H1 (cell line): ENCODE measurements around the gene GPER1. TPM values are rescaled to one million over a fixed set of nuclear protein-coding genes. Genes with fewer than 3 reads are reported as not detected.

Experiments
- CTCF ChIA-PET: fragments of 300-600 bp; sonication (Branson Sonifier 250); formaldehyde crosslinking; loops from one replicate; lab custom pipeline; 2021; ENCODE audit not compliant: partially characterized antibody; lab: Charles Lee
- POLR2A ChIA-PET: fragments of 300-600 bp; sonication (Branson Sonifier 250); formaldehyde crosslinking; loops from one replicate; lab custom pipeline; 2021; ENCODE audit warnings: inconsistent platforms; ENCODE audit not compliant: partially characterized antibody; lab: Charles Lee
- DNase-seq, 2 experiments: peaks; one replicate each; pipeline versions ENCODE4 v3.0.0 to v3.0.0-alpha.2; 2010 to 2022; ENCODE audit warnings: low spot score in 2 of 2, low read depth in 1 of 2, mixed read lengths in 1 of 2
- FAIRE-seq: peaks from 2 replicates; lab custom pipeline; 2011; peaks lifted over from hg19 to GRCh38; lab: Jason Lieb, UNC
- H2AFZ ChIP-seq: 2 replicates; pipeline ENCODE4 v1.8.1; 2012; ENCODE audit warnings: low read length, inconsistent platforms
- H2AK5ac ChIP-seq: 2 replicates; pipeline ENCODE4 v1.6.1; 2013; ENCODE audit warnings: low read depth, low read length
- H2BK120ac ChIP-seq: replicated peaks from 2 replicates; pipeline ENCODE3; 2013; ENCODE audit warnings: low read depth, low read length, inconsistent platforms
- H2BK12ac ChIP-seq: 2 replicates; pipeline ENCODE4 v1.6.1; 2013; ENCODE audit warnings: low read depth, low read length
- H2BK15ac ChIP-seq: 2 replicates; pipeline ENCODE4 v1.6.1; 2013; ENCODE audit warnings: low read length
- H2BK20ac ChIP-seq: 2 replicates; pipeline ENCODE4 v1.6.1; 2013; ENCODE audit warnings: low read length
- H2BK5ac ChIP-seq: 2 replicates; pipeline ENCODE4 v1.6.1; 2013; ENCODE audit warnings: low read depth, low read length
- H3K14ac ChIP-seq: 2 replicates; pipeline ENCODE4 v1.6.1; 2013; ENCODE audit warnings: inconsistent platforms; ENCODE audit not compliant: insufficient read length
- H3K18ac ChIP-seq: 2 replicates; pipeline ENCODE4 v1.6.1; 2013; ENCODE audit warnings: low read length; ENCODE audit errors: extremely low read depth
- H3K23ac ChIP-seq: 2 replicates; pipeline ENCODE4 v1.6.1; 2013; ENCODE audit warnings: inconsistent platforms; ENCODE audit not compliant: insufficient read length
- H3K23me2 ChIP-seq: 2 replicates; pipeline ENCODE4 v1.6.1; 2013; ENCODE audit warnings: low read depth, low read length
- H3K27ac ChIP-seq: 2 replicates; pipeline ENCODE4 v1.6.1; 2011; ENCODE audit warnings: low read depth, low read length, inconsistent platforms
- H3K27me3 ChIP-seq, 4 experiments: replicated peaks in 1 of 4; 1 replicate in 1 of 4; 2 replicates in 3 of 4; pipeline versions ENCODE4 v1.6.1 to v1.8.1; 2011 to 2013; ENCODE audit warnings: low read length in 3 of 4, mild to moderate bottlenecking in 3 of 4, inconsistent platforms in 2 of 4, mixed read lengths in 2 of 4, moderate library complexity in 1 of 4; ENCODE audit not compliant: control insufficient read depth in 3 of 4, insufficient read depth in 3 of 4; ENCODE audit errors: extremely low read depth in 1 of 4
- H3K36me3 ChIP-seq, 4 experiments: 2 replicates each; pipeline versions ENCODE4 v1.6.1 to v1.8.1; 2011 to 2013; ENCODE audit warnings: mild to moderate bottlenecking in 4 of 4, low read length in 3 of 4, moderate library complexity in 2 of 4, control low read depth in 1 of 4, inconsistent platforms in 1 of 4; ENCODE audit not compliant: insufficient read depth in 4 of 4, control insufficient read depth in 2 of 4
- H3K4ac ChIP-seq: replicated peaks from 2 replicates; pipeline ENCODE3; 2013; ENCODE audit warnings: low read length, low read depth, mixed read lengths, inconsistent platforms; ENCODE audit not compliant: insufficient read length
- H3K4me1 ChIP-seq, 4 experiments: replicated peaks in 1 of 4; 1 replicate in 1 of 4; 2 replicates in 3 of 4; pipeline versions ENCODE4 v1.6.1 to v1.8.1; 2011 to 2013; ENCODE audit warnings: low read length in 3 of 4, inconsistent platforms in 2 of 4, mixed read lengths in 1 of 4; ENCODE audit not compliant: insufficient read depth in 4 of 4, control insufficient read depth in 3 of 4
- H3K4me2 ChIP-seq, 2 experiments: 2 replicates each; pipeline versions ENCODE4 v1.6.1 to v1.8.1; 2011 to 2013; ENCODE audit warnings: low read depth in 2 of 2, low read length in 2 of 2, control low read depth in 1 of 2, inconsistent platforms in 1 of 2, mild to moderate bottlenecking in 1 of 2; ENCODE audit not compliant: insufficient read depth in 1 of 2
- H3K4me3 ChIP-seq, 4 experiments: fragments of 200-600, 300-600 bp in 1 of 4; sonication (generic), shearing (Covaris generic), sonication (Bioruptor Twin) in 1 of 4; 2 replicates each; pipeline versions ENCODE4 v1.5.1 to v1.8.1; 2011 to 2016; ENCODE audit warnings: low read length in 4 of 4, low read depth in 3 of 4, control low read depth in 2 of 4, inconsistent platforms in 2 of 4, mild to moderate bottlenecking in 2 of 4, mixed read lengths in 1 of 4, moderate library complexity in 1 of 4; ENCODE audit not compliant: insufficient read depth in 2 of 4; ENCODE audit errors: extremely low read depth in 1 of 4
- H3K56ac ChIP-seq: replicated peaks from 2 replicates; pipeline ENCODE3; 2013; ENCODE audit warnings: low read depth, mild to moderate bottlenecking, mixed read lengths, low read length, inconsistent platforms; ENCODE audit not compliant: insufficient read length
- H3K79me1 ChIP-seq: 2 replicates; pipeline ENCODE4 v1.6.1; 2013; ENCODE audit warnings: low read depth, low read length, control low read depth
- H3K79me2 ChIP-seq, 2 experiments: 2 replicates each; pipeline versions ENCODE4 v1.6.1 to v1.8.1; 2012 to 2013; ENCODE audit warnings: low read length in 2 of 2, mild to moderate bottlenecking in 2 of 2, inconsistent platforms in 1 of 2; ENCODE audit not compliant: insufficient read depth in 2 of 2, control insufficient read depth in 1 of 2
- H3K9ac ChIP-seq, 4 experiments: replicated peaks in 1 of 4; 1 replicate in 1 of 4; 2 replicates in 3 of 4; pipeline versions ENCODE4 v1.6.1 to v1.8.1; 2011 to 2013; ENCODE audit warnings: low read depth in 3 of 4, low read length in 3 of 4, control low read depth in 2 of 4, mild to moderate bottlenecking in 2 of 4, moderate library complexity in 2 of 4, inconsistent platforms in 1 of 4; ENCODE audit errors: extremely low read depth in 1 of 4
- H3K9me3 ChIP-seq, 2 experiments: 2 replicates each; pipeline versions ENCODE4 v1.6.1 to v1.8.1; 2012 to 2013; ENCODE audit warnings: mild to moderate bottlenecking in 2 of 2, moderate library complexity in 2 of 2, control low read depth in 1 of 2, inconsistent platforms in 1 of 2, low read depth in 1 of 2, low read length in 1 of 2, mixed read lengths in 1 of 2; ENCODE audit not compliant: insufficient read depth in 2 of 2
- H4K20me1 ChIP-seq, 2 experiments: replicated peaks in 1 of 2; 2 replicates each; pipeline versions ENCODE3 to v1.8.1; 2011 to 2013; ENCODE audit warnings: inconsistent platforms in 2 of 2, low read length in 2 of 2, mild to moderate bottlenecking in 1 of 2; ENCODE audit not compliant: insufficient read depth in 2 of 2, control insufficient read depth in 1 of 2
- H4K5ac ChIP-seq: 2 replicates; pipeline ENCODE4 v1.6.1; 2013; ENCODE audit warnings: low read length, low read depth, mixed read lengths, inconsistent platforms; ENCODE audit not compliant: insufficient read length
- H4K8ac ChIP-seq: 2 replicates; pipeline ENCODE4 v1.8.0; 2013; ENCODE audit warnings: mild to moderate bottlenecking, moderate library complexity, low read length, inconsistent platforms; ENCODE audit not compliant: insufficient read depth; ENCODE audit errors: extremely low read depth
- H4K91ac ChIP-seq: replicated peaks from 2 replicates; pipeline ENCODE3; 2013; ENCODE audit warnings: low read length, mixed read lengths, inconsistent platforms; ENCODE audit not compliant: insufficient read length
- BACH1 ChIP-seq: IDR thresholded peaks from 2 replicates; pipeline ENCODE4 v1.6.1; 2012; ENCODE audit warnings: low read length, improper control_type of control experiment
- BCL11A ChIP-seq, 2 experiments: IDR thresholded peaks; one replicate each; pipeline ENCODE4 v1.6.1; 2011; ENCODE audit warnings: low read depth in 2 of 2, low read length in 2 of 2, mild to moderate bottlenecking in 2 of 2
- CHD1 ChIP-seq: IDR thresholded peaks from 2 replicates; pipeline ENCODE4 v1.6.1; 2012; ENCODE audit warnings: low read depth, low read length, improper control_type of control experiment
- CTBP2 ChIP-seq: IDR thresholded peaks from 2 replicates; pipeline ENCODE4 v1.7.0; 2011; ENCODE audit warnings: borderline replicate concordance, mild to moderate bottlenecking, moderate library complexity, mixed read lengths, low read length; ENCODE audit not compliant: insufficient read depth, insufficient read length
- GTF2F1 ChIP-seq: IDR thresholded peaks from 2 replicates; pipeline ENCODE4 v1.6.1; 2012; ENCODE audit warnings: low read depth, low read length, improper control_type of control experiment, borderline replicate concordance
- NANOG ChIP-seq: IDR thresholded peaks from 2 replicates; pipeline ENCODE4 v1.6.1; 2011; ENCODE audit warnings: low read length, low read depth, mild to moderate bottlenecking, inconsistent platforms; ENCODE audit not compliant: insufficient read depth, poor library complexity, severe bottlenecking
- POU5F1 ChIP-seq: IDR thresholded peaks from 2 replicates; pipeline ENCODE4 v1.6.1; 2011; ENCODE audit warnings: low read depth, mild to moderate bottlenecking, low read length, moderate library complexity
- RBBP5 ChIP-seq: IDR thresholded peaks from 2 replicates; pipeline ENCODE4 v1.7.1; 2012; ENCODE audit warnings: low read depth, mild to moderate bottlenecking, inconsistent platforms, low read length, moderate library complexity, borderline replicate concordance
- RFX5 ChIP-seq: IDR thresholded peaks from 2 replicates; pipeline ENCODE4 v1.6.1; 2011; ENCODE audit warnings: low read depth, low read length, improper control_type of control experiment, borderline replicate concordance
- SP1 ChIP-seq: IDR thresholded peaks from 2 replicates; pipeline ENCODE4 v1.6.1; 2011; ENCODE audit warnings: low read depth, low read length
- TAF7 ChIP-seq: optimal IDR thresholded peaks from 2 replicates; pipeline ENCODE3; 2011; ENCODE audit warnings: low read depth, mild to moderate bottlenecking, inconsistent platforms, low read length, moderate library complexity, borderline replicate concordance
- YY1 ChIP-seq: IDR thresholded peaks from 2 replicates; pipeline ENCODE4 v1.6.1; 2011; ENCODE audit warnings: low read depth, mild to moderate bottlenecking, low read length
- WGBS, 2 experiments: shearing (Covaris generic) in 1 of 2; methylation state at CpG; one replicate each; pipeline versions ENCODE4 v1.1.6 to v1.1.7; 2013 to 2015; ENCODE audit warnings: low lambda C conversion rate in 2 of 2, mixed read lengths in 2 of 2, inconsistent platforms in 1 of 2, low coverage in 1 of 2, missing lambda C conversion rate in 1 of 2; ENCODE audit not compliant: insufficient replicate concordance in 2 of 2, insufficient coverage in 1 of 2, insufficient read length in 1 of 2; ENCODE audit errors: extremely low coverage in 1 of 2, missing lambda C conversion rate in 1 of 2; 5-methylcytosine and 5-hydroxymethylcytosine counted together
- polyA plus RNA-seq, 7 experiments: library from polyadenylated mRNA; depleted of rRNA in 3 of 7; stranded (reverse) in 5 of 7; unstranded in 2 of 7; fragments of >200 nt in 5 of 7; fragments of 200-250 nt in 2 of 7; gene quantifications; 1 replicate in 5 of 7; 2 replicates in 1 of 7; 4 replicates in 1 of 7; pipeline versions ENCODE4 v1.2.1 to v1.2.3, GENCODE V29; 2011 to 2013; ENCODE audit warnings: missing spikeins in 2 of 7, mixed read lengths in 2 of 7
- total RNA-seq: library from RNA; stranded (reverse); fragmentation: NEBNext Ultra II Directional; extraction: Animal tissue kit (Norgen Biotek cat#: 25700); gene quantifications from 2 replicates; pipeline ENCODE4 v1.2.1, GENCODE V29; 2021

GPER1 gene
- total and polyA plus RNA-seq, 2 of the 8 experiments (the other 6 are each of a cell fraction or from before 2014, with no cell fraction given) = 0.24 to 0.47 TPM

DNA sequence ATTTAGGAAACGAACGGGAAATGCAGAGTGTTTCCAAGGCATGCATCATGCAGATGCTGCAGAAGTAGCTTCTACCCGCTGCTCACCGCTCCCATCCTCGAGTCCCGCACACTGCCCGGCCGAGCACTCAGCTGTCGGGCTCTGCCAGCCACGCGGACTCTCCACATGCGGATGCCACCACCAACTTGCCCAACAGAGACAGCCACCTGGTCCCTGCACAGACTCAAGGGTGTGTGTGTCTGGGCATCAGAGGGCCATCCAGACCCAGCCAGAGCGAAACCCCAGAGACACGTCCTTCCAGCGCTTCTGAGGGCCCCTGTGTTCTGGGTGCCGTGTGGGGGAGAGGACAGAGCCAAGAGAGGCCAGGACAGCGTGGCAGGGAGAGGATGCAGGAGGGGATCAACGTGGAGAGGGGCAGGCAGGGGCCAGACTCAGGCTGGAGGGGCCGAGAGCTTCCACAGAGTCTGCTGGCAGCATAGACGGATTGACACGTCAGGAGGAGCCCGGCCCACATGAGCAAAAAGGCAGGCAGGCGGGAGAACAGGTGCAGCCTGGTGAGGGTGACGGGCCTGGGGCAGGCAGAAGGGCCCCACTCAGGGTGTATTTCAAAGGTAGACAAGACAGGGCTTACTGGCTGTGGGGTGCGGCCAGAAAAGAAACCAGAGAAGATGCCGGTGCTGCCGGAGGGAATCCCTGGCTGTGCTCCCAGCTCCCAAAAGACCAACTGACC lies 18.3 kb downstream of the GPER1 start:
- Histone ChIP-seq H2AFZ (no peak overlapping the region), H2AK5ac (0 out of 2 replicates have a peak overlapping the region, but pooled peaks have one; percentile 8), H3K18ac (no peak overlapping the region), H3K4me2 (no peak overlapping the region), H3K56ac (no peak overlapping the region), H3K9me3 (no peaks in the 10 kb centered on the region), H2BK5ac (no peak overlapping the region), H3K36me3 (no peaks in the 10 kb centered on the region), H3K4me3 (no peak overlapping the region), H3K27me3 (no peaks in the 10 kb centered on the region), H2BK120ac (no peak overlapping the region), H3K4me1 (no peaks in the 10 kb centered on the region), H4K8ac (peak overlapping the region; percentile 65; the same call in 1 of the 2 replicates), H3K79me2 (peaks cover 0 to 15% of the 10 kb centered on the region in 2 experiments; a peak in 1 of 4 replicates), H3K14ac (no peak overlapping the region), H3K79me1 (peaks cover 17% of the 10 kb centered on the region), H3K23ac (no peak overlapping the region), H3K27ac (no peak overlapping the region), H3K9ac (no peak overlapping the region), H3K23me2 (no peaks in the 10 kb centered on the region), H3K4ac (no peak overlapping the region), H2BK12ac (no peak overlapping the region), H4K91ac (no peak overlapping the region), H4K20me1 (peaks cover 0 to 13% of the 10 kb centered on the region in 2 experiments), H2BK20ac (no peak overlapping the region), H2BK15ac (no peak overlapping the region), H4K5ac (no peak overlapping the region)
- WGBS, 2 experiments = 89% methylated on average over 26 of the region's 27 CpGs; no CpG with 5 or more reads in 1 of the 2 experiments
- no peak for DNase-seq
- FAIRE-seq = no peak
- ChIA-PET CTCF (interaction anchor here (0.5 to 1.9 kb wide), 8 partner anchors 17 to 427 kb away, joined by 3 to 10 read pairs (median 4); no protein-coding TSS in a partner anchor), POLR2A (no interaction called here)
- TF ChIP-seq RBBP5 = no peak
- no peak for TF ChIP-seq RFX5
- no peak for TF ChIP-seq CTBP2
- TF ChIP-seq YY1 = no peak
- TF ChIP-seq TAF7 = no peak
- no peak for TF ChIP-seq GTF2F1
- no peak for TF ChIP-seq BACH1
- TF ChIP-seq SP1 = no peak
- no peak for TF ChIP-seq NANOG
- TF ChIP-seq BCL11A (IDR thresholded peaks at IDR 0.05; ENCODE audit: low read depth in 2 of 2, low read length in 2 of 2) = no peak
- TF ChIP-seq POU5F1 = no peak
- no peak for TF ChIP-seq CHD1
